Measurements from ENCODE around the gene PCNT. TPM values are rescaled to one million over a fixed set of nuclear protein-coding genes. Genes with fewer than 3 reads are reported as not detected.

The PCNT gene
- total and polyA plus RNA-seq, 2 of the 4 experiments (the other 2 are of a cell fraction): 10.0 to 19.4 TPM

DNA sequence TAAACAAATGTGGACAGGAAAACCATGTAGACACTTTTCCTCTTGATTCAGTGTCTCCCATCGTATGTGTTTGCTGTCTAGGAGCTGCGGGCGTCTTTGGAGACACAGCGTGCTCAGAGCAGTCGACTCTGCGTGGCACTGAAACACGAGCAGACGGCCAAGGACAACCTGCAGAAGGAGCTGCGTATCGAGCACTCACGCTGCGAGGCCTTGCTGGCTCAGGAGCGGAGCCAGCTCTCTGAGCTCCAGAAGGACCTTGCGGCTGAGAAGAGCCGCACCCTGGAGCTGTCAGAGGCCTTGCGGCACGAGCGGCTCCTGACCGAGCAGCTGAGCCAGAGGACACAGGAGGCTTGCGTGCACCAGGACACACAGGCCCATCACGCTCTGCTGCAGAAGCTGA lies 107.5 kb downstream of the PCNT start:
- WGBS, 2 experiments (ENCODE audit: extremely low coverage in 2 of 2, insufficient read length in 1 of 2): 97% methylated on average over 12 of the region's 21 CpGs; no CpG with 5 or more reads in 1 of the 2 experiments
- no peak overlapping the region for H2BK15ac ChIP-seq (ENCODE audit: low read depth, low read length)
- intact Hi-C loops (cut with micrococcal nuclease): no loop called here
- no peak overlapping the region for H3K18ac ChIP-seq (ENCODE audit: low read depth, low read length)
- dilution Hi-C loops (cut with HindIII; ENCODE audit: low sequenced_read_pairs, unreplicated experiment): no loop called here
- no TSS peak for BruUV-seq (replicated peaks)
- no peak overlapping the region for H4K91ac ChIP-seq (ENCODE audit: insufficient read depth, low read depth, low read length)
- peaks cover 60% of the 10 kb centered on the region for H3K36me3 ChIP-seq (ENCODE audit: control insufficient read depth, insufficient read depth, low read length)
- no peaks in the 10 kb centered on the region for H4K20me1 ChIP-seq (ENCODE audit: insufficient read depth, low read length)
- H3K27ac ChIP-seq (ENCODE audit: insufficient read depth, low read length): no peak overlapping the region
- no peak for TF ChIP-seq MAZ (IDR thresholded peaks at IDR 0.05; ENCODE audit: borderline replicate concordance, low read depth, low read length)
- no peak for TF ChIP-seq POLR2A (IDR thresholded peaks at IDR 0.05; ENCODE audit: low read depth, low read length)
- H3K79me1 ChIP-seq (ENCODE audit: low read depth in 1 of 2, low read length in 2 of 2): peaks cover 0 to 8% of the 10 kb centered on the region in 2 experiments; a peak in 2 of 4 replicates
- DNase-seq (no peak), ATAC-seq (ENCODE audit: low read depth) (no peak)
- H4K8ac ChIP-seq (ENCODE audit: low read depth in 2 of 2, low read length in 2 of 2): no peak overlapping the region
- H2BK20ac ChIP-seq (ENCODE audit: low read depth, low read length): no peak overlapping the region
- no peak overlapping the region for H3K4me2 ChIP-seq (ENCODE audit: low read depth, low read length)
- H3K27me3 ChIP-seq (ENCODE audit: control insufficient read depth, insufficient read depth, low read length): no peaks in the 10 kb centered on the region
- no peak overlapping the region for H3K4ac ChIP-seq (ENCODE audit: low read depth, low read length)
- no peak overlapping the region for H2BK120ac ChIP-seq (ENCODE audit: low read depth, low read length)
- POLR2A ChIA-PET (ENCODE audit: unreplicated experiment): no interaction called here
- H3K9me3 ChIP-seq (ENCODE audit: control insufficient read depth, insufficient read depth, low read length): no peaks in the 10 kb centered on the region
- no peak overlapping the region for H3K23ac ChIP-seq (ENCODE audit: low read depth, low read length)
- H3K4me3 ChIP-seq (ENCODE audit: insufficient read depth, low read depth, low read length): no peak overlapping the region
- no peaks in the 10 kb centered on the region for H3K9me1 ChIP-seq (ENCODE audit: insufficient read depth, low read length)
- H3K14ac ChIP-seq (replicated peaks; ENCODE audit: low read depth, low read length): no peak overlapping the region
- H4K5ac ChIP-seq (ENCODE audit: low read depth, low read length): no peak overlapping the region
- no peak overlapping the region for H3K9ac ChIP-seq (ENCODE audit: low read depth, low read length)
- no peak overlapping the region for H3K56ac ChIP-seq (ENCODE audit: extremely low read depth, insufficient read depth, low read length)
- in situ Hi-C loops (cut with MboI; ENCODE audit: low sequenced_read_pairs): no loop called here
- no peak overlapping the region for H2AK5ac ChIP-seq (ENCODE audit: low read depth, low read length)
- H2AFZ ChIP-seq (replicated peaks; ENCODE audit: low read length, poor library complexity): no peak overlapping the region
- CTCF ChIA-PET: no interaction called here
- no peak overlapping the region for H2BK5ac ChIP-seq (ENCODE audit: low read depth, low read length, poor library complexity, severe bottlenecking)
- no peaks in the 10 kb centered on the region for H3K4me1 ChIP-seq (ENCODE audit: control insufficient read depth, insufficient read depth, low read length)
- no peak overlapping the region for H2AK9ac ChIP-seq (replicated peaks; ENCODE audit: low read depth, low read length, poor library complexity)
